Stimulated activated CD8-positive, alpha-beta memory T cell treated with anti-CD3 and anti-CD28 coated beads, Interleukin-4, amount 100 ng/mL, for 4 hours (primary cell): ENCODE data around the gene TCERG1L.

Source experiments
- DNase-seq, 2 donors: peaks; one replicate each; pipeline ENCODE4 v3.0.0-alpha.2; 2020; ENCODE audit warnings: low read depth in 2 of 2, low spot score in 1 of 2

The TCERG1L gene

GRCh38 chr10:131076356-131076755, 235.2 kb downstream of the TCERG1L start:
- no peak for DNase-seq

- no peak for DNase-seq
Observed at GRCh38 chr10:131075218-131075770, 236.2 kb downstream of the TCERG1L start.

DNA sequence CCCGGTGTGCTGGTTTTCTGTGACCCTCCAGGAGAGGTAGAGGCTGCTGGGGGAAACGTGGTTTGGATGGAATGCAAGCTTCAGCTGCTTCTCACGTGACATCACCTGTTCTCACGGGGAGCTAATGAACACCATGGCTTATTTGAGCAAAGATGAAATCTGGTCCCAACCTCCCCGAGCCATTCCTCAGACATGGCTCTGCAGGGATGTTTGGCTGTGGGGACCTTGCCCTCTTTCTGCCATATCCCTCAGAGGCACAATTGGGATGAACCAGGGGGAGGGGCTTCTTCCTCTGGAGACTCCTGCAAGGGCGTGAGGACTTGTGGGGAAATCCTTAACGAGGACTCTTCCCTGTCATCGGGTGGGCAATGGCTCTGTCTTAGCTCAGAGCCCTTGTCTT, 236.8 kb downstream of the TCERG1L start:
- no peak for DNase-seq

GRCh38 chr10:131073469-131074035, 238.0 kb downstream of the TCERG1L start:
- no peak for DNase-seq

DNA sequence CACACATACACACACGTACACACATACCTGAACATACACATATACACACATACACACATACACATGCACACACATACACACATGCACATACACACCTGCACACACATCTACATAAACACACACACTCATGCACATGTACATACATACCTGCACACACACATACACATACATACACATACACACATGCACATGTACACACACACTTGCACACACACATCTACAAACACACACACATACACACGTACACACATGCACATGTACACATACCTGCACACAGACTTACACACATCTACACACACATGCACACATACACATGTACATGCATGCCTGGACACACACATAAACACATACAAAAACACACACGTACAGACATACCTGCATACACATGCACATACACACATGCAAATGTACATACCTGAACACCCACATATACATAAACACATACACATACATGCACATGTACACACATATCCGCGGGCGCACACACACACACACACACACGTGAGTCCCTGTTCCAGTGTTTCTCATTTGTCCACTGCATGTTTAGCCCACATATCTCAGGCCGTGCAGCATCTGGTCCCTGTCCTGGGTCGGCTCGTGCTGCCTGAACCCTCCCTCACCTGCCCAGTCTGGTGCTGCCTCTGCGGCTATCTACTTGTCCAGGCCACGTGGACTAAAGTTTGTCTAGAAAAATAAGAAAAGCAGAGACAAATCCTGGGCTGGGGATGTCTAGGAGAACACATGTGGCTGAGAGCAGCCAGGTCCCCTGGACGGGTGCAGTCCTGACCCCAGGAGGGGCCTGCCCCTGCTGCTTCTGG, 238.7 kb downstream of the TCERG1L start:
- DNase-seq = no peak

DNA sequence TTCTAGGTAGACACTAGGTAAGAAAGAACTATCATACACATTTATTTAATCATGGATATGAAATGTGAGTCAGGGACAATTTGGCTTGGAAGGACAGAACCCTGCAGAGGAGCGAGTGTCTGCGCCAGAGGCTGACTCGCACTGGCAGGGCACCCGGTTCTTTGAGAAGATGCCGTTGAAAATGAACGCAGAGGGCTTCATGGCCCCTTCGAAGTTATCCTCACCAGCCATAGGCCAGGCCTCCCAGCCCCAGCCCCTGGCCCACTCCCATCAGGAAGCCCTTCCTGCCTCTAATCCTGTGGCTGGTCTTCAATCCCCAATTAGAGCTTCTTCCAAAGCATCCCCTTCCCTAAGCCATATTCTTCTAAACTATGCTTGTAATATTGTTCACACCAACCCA, 239.8 kb downstream of the TCERG1L start:
- DNase-seq = no peak

DNA sequence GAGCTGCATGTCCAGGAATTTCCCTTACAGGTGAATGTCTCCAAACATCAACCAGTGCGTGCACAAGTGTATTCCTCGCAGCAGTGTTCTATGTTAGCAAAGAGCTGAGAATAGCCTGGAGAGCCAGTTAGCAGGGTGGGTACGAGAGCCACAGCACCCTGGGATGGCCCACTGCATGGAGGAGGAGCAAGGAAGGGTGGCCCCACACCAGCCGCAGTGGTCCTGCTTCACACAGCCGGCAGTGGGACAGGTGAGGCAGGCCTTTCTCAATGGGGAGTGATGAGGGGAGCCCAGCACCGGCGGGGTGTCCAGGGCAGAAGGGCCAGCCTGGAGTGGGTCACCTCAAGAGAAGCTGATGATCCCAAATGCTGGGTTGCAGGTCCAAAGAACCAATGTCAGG, 240.7 kb downstream of the TCERG1L start:
- no peak for DNase-seq

GRCh38 chr10:131068760-131069159, 242.8 kb downstream of the TCERG1L start:
- DNase-seq = no peak

DNA sequence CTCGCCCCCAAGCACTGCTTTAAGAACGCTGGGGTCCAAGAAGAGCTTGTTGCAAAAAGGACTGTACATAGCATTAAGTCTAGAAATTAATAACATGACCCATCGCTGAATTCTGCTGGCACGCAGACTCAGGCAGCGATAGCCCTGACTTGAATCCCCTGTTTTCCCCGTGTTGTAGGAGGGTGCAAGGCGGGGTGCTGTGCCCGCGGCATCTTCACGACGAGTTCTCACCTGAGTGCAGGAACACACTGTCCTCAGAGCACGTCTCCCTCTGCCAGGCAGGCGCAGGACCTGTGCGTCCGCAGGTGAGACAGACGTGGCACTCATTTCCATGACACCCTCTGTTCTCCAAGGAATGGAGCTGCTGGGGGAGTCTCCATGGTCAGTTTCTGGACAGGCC, 243.2 kb downstream of the TCERG1L start:
- DNase-seq = no peak

DNA sequence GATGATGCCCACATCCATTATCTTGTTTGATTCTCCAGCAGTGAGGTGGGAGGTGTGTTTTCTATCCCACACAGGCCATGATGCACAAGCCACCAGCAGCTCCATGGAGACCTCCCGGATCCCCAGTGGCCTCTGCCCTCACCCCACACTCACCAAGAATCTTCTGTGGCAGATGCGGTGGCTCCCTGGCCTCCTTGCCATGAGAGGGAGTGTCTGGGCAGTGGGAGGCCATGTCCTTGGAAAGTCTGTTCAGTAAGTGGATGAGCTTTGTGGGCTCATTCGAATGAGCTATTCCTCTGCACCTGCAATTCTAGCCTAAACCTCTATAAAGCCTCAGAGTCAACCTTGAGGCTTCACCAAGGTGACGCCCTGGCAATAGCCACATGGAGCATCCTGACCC, 243.8 kb downstream of the TCERG1L start:
- no peak for DNase-seq

GRCh38 chr10:131065673-131066305, 245.7 kb downstream of the TCERG1L start:
- no peak for DNase-seq

GRCh38 chr10:131063311-131063710, 248.2 kb downstream of the TCERG1L start:
- DNase-seq = no peak

- DNase-seq = no peak
Observed at GRCh38 chr10:131062621-131063260, 248.8 kb downstream of the TCERG1L start.

GRCh38 chr10:131061216-131061615, 250.3 kb downstream of the TCERG1L start:
- DNase-seq = no peak

- DNase-seq = no peak
Observed at GRCh38 chr10:131059881-131060280, 251.6 kb downstream of the TCERG1L start.

DNA sequence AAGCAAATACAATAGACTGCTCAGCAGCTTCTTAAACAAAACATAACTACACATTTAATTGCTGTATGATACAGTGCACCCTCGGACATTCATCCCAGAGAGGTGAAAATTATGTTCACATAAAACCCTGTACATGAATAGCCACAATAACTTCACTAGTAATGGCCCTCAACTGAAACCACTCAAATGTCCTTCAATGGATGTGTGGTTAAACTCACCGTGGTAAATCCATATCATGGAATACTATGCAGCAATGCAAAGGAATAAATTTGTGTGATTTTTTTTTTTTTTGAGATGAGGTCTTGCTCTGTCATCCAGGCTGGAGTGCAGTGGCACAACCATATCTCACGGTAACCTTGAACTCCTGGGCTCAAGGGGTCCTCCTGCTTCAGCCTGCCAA, 252.7 kb downstream of the TCERG1L start:
- no peak for DNase-seq

DNA sequence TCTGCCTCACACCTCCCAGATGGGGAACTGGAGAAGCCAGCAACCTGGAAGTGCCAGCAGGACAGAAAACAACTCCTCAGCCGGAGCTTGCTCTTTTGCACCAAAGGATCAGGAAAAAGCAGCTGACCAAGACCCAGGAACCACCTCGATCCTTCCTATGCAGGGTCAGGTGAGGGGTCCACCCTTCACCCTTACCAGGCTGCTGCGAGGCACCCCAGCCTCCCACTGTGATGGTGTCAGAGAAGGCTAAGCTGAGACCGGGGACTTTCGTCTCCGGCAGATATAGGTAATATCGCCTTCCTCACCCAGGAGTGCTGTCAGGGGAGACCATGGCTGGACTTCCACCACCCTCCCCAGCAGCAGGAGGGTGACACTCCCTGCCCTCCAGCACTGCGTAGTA, 254.7 kb downstream of the TCERG1L start:
- no peak for DNase-seq

DNA sequence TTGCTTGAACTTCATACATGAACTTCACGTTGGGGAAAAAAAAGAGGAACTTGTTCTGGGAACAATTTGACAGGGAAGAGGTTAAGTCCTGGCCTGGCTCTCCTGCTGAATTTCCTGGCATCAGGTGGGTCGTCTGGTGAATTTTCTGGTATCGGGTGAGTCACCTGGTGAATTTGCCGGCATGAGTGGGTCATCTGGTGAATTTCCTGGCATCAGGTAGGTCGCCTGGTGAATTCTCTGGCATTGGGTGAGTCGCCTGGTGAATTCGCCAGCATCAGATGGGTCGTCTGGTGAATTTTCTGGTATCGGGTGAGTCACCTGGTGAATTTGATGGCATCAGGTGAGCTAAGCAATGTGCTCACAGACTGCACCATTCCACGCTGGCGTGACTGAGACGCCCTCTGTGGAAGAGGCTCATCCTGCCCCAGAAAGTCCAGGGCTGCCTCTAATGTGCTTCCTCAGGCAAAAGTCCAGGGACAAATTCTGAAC, 255.4 kb downstream of the TCERG1L start:
- DNase-seq = no peak

- DNase-seq = no peak
Observed at GRCh38 chr10:131055437-131055836, 256.1 kb downstream of the TCERG1L start.

DNA sequence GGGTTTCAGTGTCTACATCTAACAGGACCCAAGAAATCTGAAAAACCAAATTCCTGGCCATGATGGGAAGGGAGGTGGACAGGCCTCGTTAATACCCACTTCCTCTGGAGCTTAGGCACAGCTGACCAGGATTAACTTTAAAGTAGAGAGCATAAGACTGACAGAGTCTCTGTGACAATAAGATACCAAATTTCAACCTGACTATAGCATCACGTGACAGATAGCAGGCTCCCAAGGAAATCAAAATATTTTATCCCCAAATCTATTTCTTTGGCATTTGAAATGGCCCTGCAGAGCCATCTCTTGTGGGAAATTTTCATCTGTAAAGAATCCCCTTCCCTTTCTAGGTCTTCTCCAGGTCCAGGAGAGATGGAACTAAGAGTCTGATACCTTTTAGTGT, 258.3 kb downstream of the TCERG1L start:
- no peak for DNase-seq

DNA sequence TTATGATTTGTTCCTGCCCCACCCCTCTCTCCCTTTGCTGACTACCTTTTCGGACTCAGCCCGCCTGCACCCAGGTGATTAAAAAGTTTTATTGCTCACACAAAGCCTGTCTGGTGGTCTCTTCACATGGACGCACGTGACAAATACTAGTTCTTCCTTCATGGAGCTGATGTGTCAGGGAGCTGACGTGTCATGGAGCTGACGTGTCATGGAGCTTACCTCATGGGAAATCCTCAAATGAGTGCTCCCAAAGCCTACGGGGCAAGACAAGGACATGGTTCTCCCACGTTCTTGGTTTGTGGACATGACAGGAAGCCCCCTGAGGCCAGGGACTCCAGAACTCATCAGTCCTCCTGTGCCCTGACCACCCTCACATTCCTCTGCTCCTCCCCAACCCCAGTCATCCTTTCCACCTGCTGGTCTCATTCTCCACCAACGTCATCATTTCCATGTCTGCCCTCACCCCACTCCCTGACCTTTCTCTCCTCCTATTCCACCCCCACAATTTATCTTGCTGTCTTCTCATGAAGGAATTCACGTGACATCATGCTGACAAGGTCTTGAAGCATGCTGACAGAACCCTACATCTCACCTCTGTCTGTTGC, 261.3 kb downstream of the TCERG1L start:
- DNase-seq = no peak
